Renal pelvis (tissue), 4 donors: ENCODE results near the gene TAF4. TPM values are rescaled to one million over a fixed set of nuclear protein-coding genes. Genes with fewer than 3 reads are reported as not detected.

Experiments
- DNase-seq: peaks from one replicate; pipeline ENCODE4 v3.0.0-alpha.2; 2013
- polyA plus RNA-seq, 3 donors: library from polyadenylated mRNA; unstranded; fragments of 120-200 nt; gene quantifications; one replicate each; pipeline ENCODE4 v1.2.1, GENCODE V29; 2013; ENCODE audit not compliant: insufficient read length in 3 of 3

TAF4 gene
- polyA plus RNA-seq, 3 donors = 19.6 to 20.4 (median 20.3) TPM

DNA sequence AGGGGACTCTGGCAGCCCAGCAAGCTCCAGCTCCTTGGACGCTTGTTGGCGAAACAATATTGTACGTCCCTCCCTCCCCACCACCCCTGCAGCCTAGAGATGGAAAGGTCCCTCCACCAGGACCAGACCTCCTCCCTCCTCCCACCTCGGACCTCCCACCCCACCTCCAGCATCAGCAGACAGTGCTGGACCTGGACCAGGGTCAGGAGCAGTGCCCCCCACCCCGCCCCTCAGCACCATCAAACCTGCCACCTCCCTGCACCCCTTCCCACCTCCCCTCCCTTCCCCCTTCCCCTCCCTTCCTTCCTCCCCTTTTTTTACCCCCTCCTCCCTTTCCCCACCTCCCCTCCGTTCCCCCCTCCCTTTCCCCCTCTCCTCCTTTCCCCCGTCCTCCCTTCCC, 98.4 kb downstream of the TAF4 start:
- no peak for DNase-seq

DNA sequence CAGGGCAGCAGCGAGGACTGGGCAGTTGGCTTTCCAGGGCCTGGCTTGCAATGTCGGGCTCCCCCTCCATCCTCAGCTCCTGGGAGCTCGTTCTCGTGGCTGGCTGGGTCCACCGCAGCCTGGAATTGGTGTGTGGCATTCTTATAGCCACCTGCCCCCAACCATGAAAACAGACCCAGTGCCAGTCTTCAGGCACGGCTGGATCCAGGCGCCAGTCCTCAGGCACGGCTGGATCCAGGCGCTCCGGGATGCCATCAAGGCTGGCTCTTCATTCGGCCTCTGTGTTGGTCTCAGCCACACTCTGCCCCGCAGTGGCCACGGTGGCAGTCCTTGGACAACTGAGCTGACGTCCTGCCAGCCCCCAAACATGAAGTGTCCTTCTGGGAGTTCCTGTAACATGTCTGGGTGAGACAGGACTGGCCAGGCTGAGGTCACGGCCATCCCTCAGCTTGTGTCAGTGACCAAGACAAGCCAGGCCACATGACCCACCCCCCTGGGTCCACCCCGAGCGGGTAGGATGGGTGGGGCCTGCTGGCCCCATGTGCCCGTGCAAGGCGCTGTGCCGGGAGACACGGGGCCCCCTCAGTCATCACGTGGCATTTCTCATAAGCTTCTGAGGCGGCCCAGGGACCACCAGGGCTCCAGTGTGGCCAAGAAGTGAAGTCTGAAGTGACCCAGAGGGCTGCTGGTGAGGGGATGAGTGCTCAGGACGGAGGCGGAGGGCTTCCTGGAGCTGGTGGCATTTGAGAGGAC, 99.0 kb downstream of the TAF4 start:
- no peak for DNase-seq

DNA sequence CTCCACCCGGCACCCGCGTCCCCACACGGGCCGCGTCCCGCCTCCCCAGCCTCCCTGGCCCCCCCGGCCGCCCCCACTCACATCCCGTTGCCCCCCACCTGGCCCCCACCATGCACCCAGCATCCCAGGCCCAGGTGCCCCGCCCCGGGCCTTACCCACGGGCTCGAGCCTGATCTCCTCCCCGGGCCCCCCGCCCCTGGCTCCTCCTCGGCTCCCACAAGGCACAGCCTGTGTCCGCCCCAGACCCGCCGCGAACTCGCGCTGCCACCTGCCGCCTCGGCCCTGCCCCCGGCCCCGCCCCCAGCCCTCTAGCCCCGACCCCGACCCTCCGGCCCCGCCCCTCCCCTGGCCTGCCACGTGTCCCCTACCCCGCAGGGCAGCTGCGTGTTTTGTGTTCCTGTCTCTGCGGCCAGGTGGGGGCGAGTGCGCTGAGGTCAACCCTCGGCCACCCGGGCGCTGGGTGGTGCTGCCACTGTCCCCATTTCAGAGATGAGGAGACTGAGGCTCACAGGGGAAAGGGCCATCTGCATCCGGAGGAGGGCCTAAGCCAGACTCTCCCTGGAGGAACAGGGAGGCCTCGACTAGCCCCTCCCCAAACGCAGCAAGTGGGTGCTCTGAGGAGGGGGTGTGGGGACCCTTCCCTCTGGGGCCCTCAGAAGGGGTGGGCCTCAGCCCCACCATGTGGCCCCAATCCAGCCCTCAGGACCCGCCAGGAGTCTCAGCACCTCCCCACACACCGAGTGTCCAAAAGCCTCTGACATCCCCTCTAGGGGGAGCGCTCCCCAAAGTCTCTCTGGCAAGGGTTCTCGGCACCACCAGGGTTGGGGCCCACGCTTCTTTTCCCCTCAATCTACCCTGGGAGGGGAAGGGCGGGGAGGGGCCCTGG, 99.8 kb downstream of the TAF4 start:
- DNase-seq = no peak

DNA sequence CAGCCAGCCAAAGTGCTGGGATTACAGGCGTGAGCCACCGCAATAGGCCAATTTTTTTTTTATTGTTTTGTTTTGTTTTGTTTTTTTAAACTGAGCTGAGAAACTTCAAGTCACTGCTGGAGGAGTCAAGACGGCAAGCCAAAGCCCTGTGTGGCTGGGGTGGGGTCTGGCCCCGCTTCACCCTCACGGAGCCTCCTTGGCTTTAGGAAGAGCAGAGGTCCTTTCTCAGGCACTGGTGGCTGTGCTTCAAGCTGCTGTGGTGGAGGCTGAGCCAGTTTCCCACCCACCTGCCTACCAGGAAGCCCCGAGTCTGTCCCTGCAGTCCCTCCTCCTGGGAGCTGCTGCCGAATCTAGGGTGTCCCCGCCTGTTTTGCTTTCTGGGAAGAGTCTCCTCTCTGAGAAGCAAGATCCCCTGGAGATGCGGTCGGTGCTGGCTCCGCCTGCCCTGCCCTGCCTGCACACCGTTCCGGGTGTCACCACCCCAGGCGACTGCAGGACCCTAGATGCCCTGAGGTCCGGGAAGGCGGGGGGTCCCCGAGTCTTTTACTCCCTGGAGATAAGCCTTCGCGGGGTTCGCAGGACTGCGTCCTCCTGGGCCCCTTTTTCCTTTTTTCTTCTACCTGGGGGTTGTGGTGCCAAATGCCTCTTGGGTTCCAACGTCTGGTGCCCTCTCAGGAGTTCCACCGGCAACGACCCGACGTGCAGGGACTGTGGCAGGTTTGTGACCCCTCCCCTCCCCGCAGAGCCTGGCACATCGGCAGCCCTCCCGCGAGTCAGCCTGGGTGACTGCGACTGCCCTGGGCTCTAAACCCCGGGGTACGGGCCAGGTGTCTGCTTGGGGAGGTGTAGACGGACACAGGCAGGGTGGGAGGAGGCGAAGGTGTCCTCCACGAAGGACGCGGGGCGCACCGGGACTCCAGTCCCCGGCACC, 100.7 kb downstream of the TAF4 start:
- no peak for DNase-seq

DNA sequence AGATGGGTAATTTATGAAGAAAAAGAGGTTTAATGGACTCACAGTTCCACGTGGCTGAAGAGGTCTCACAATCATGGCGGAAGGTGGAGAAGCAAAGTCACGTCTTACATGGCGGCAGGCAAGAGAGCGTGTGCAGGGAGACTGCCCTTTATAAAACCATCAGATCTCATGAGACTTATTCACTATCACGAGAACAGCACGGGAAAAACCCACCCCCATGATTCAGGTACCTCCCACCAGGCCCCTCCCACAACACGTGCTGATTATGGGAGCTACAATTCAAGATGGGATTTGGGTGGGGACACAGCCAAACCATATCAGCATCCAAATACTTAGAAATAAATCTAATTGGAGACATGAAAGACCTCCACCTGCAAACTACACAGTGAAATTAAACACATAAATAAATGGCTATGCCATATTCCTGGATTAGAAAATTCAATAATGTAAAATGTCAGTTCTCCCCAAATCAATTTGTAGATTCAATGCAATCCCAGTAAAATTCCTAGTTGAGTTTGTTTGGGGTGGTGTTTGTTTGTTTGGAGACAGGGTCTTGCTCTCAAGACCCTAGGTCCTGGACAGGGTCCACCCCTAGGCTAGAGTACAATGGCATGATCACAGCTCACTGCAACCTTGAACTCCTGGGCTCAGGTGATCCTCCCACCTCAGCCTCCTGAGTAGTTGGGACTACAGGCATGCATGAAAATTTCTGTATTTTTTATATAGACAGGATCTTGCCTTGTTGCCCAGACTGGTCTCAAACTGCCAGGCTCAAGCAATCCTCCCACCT, 101.6 kb downstream of the TAF4 start:
- no peak for DNase-seq

DNA sequence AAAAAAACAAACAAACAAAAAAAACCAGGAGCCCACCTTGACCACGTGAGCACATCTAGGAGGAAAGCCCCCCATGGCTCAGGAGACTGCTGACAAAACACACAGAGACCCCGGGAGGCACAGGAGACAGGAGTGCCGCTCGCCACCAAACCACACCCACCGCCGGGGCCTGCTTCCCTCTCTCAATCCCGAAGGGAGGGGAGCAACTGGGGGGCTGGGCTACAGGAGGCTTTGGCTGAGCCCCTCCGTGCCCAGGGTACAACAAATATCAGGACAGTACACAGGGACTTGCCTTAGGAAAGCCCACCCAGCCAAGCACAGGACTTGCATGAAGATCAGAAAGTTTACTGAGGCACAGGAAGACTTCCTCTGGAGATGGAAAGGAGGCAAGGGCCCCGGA, 102.5 kb downstream of the TAF4 start:
- DNase-seq = no peak

DNA sequence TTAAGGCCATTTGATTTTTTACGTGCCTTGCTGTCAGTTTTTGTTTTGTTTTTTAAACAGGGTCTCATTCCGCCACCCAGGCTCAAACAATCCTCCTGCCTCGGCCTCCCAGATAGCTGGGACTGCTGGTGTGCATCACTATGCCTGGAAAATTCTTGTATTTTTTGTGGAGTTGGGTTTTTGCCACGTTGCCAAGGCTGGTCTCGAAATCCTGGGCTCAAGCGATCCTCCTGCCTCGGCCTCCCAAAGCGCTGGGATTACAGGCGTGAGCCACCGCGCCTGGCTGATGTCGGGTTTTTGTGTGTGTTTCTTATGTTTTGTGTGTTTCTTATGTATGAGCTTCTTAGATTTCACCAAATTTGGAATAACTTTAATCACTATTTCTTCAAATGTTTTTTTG, 104.8 kb downstream of the TAF4 start:
- no peak for DNase-seq

DNA sequence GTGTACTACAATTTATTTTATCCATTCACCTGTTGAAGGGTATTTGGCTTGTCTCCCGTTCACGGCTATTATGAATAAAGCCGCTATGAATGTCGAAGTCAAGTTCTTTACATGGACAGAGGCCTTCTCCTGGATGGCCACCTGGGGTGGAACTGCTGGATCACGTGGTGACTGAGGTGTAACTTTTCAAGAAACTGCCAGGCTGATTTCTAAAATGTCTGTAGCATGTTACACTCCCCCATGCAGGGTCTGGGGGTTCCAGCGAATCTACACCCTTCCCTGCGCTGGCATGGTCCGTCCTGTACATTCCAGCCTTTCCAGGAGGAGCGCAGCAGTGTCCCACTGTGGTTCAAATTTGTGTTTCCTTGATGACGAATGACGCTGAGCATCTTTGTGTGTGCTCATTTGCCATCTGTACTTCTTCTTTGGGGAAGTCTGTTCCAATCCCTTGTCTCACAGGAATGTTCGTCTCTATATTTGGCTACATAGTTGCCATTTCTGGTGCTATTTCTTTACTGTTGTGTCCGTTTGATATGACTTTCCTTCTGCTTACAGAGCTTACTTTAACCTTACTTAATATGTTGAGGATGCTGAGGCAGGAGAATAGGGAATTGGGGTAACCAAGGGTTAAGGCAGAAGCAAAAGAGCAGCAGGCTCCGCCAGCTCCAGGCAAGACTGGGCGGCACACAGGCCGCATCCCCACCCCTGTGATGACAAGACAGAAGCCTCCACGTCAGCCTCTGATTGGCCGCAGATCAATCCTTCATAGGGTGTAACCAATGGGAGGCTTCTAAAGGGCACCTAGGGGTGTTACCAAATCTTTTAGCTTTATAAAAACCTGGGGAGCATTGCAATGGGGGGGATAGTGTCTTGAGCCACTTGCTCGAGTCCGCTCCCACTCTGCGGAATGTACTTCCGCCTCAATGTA, 106.6 kb downstream of the TAF4 start:
- no peak for DNase-seq

DNA sequence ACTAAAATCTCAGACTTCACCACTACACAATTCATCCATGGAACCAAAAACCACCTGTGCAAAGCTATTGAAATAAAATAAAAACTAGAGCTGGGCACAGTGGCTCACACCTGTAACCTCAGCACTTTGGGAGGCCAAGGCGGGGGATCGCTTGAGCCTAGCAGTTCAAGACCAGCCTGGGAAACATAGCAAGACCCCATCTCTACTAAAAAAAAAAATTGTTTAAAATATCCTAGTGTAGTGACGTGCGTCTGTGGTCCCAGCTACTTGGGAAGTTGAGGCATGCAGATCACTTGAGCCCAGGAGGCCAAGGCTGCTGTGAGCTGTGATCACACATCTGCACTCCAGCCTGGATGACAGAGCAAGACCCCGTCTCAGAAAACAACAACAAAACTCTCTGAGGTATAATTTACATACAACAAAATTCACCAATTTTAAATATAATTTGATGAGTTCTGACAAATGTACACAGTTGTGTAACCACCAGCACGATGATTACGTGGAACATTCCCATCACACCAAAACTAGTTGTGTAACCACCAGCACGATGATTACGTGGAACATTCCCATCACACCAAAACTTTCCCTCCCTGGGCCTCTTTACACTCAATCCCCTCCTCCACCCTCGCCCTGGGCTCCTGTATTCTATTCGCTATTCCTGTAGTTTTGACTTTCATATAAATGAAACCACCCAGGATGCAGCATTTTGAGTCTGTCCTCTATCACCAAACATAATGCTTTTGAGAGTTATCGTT, 107.5 kb downstream of the TAF4 start:
- no peak for DNase-seq

DNA sequence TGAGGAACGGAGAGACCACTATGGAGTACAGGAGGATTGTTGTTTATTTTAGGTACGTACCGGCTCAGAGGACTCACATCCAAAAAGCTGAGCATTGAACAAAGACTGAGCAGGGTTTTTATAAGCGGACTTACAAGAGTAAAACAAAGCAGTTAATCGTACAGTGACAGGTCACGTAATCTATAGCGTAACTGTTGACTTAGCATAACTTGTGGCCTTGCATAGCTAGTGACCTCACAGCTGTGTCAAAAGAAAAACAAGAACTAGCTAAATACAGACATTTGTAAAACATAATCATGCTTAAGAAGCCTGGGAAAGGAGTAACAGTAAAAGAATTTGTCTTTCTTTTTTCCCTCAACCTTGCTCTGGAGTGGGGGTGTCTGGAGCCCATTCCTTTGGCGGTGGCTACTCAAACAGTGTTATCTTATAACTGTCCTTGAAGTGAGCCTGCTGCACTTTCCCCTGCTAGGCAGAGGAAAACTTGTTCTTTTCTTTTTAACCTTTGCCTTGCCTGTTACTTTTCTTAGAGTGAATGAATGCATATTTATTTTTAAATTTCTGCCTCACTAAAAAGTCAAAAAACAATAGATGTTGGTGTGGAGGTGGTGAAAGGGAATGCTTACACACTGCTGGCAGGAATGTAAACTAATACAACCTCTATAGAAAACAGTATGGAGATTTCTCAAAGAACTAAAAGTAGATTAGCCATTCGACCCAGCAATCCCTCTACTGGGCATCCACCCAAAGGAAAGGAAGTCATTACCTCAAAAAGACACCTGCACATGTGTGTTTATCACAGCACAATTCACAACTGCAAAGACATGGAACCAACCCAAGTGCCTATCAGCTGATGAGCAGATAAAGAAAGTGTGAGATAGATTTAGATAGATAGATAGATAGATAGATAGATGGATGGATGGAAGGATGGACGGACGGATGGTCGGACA, 109.0 kb downstream of the TAF4 start:
- DNase-seq = no peak

DNA sequence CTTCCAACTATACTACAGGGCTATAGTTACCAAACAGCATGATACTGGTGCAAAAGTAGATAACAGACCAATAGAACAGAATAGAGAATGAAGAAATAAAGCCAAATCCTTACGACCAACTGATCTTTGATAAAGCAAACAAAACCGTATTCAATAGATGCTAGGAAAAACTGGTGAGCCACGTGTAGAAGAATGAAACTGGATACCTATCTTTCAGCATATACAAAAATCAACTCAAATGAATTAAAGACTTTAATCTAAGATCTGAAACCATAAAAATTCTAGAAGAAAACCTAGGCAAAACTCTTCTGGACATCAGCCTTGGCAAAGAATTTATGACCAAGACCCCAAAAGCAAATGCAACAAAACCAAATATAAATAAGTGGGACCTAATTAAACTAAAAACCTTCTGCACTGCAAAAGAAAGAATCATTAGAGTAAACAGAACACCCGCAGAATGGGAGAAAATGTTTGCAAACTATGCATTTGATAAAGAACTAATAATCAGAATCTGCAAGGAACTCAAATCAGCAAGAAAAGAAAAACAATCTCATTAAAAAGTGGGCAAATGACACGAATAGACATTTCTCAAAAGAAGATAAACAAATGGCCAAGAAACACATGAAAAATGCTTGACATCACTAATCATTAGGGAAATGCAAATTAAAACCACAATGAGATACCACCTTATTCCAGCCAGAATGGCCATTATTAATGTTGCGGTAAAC, 109.8 kb downstream of the TAF4 start:
- no peak for DNase-seq

DNA sequence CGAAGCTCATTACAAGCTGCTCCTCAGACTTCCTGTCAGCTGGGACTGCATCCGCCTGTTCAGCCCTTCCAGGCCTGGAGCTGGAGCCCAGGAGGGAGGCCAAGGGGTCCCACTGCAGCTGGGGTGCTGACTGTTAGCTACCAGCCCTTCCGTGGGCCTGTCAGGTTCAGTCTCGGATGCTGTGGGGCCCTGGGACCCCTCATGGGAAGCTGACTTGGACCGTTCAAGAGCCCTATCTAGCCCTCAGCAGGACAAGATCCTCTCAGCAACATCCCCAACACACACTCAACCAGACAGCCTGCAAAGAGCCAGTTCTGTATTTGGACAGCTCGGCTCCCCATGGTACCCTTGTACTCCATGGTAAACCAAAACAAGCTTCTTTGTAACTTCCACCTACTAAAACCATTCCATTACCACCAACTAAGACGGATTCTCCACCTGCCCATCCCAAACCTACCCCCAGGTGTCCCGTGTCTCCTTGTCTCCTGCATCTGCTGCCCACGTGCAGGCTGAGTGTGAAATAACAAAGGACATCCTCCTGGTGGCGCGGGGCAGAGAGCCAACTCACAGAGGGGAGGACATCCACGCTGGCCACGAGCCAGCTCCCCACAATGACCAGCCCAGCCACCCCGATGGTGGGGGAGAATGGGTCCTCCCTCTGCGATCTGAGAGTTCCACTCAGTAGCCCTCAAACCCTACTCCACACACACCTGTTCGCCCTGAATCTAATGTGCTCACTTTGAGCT, 111.2 kb downstream of the TAF4 start:
- no peak for DNase-seq

DNA sequence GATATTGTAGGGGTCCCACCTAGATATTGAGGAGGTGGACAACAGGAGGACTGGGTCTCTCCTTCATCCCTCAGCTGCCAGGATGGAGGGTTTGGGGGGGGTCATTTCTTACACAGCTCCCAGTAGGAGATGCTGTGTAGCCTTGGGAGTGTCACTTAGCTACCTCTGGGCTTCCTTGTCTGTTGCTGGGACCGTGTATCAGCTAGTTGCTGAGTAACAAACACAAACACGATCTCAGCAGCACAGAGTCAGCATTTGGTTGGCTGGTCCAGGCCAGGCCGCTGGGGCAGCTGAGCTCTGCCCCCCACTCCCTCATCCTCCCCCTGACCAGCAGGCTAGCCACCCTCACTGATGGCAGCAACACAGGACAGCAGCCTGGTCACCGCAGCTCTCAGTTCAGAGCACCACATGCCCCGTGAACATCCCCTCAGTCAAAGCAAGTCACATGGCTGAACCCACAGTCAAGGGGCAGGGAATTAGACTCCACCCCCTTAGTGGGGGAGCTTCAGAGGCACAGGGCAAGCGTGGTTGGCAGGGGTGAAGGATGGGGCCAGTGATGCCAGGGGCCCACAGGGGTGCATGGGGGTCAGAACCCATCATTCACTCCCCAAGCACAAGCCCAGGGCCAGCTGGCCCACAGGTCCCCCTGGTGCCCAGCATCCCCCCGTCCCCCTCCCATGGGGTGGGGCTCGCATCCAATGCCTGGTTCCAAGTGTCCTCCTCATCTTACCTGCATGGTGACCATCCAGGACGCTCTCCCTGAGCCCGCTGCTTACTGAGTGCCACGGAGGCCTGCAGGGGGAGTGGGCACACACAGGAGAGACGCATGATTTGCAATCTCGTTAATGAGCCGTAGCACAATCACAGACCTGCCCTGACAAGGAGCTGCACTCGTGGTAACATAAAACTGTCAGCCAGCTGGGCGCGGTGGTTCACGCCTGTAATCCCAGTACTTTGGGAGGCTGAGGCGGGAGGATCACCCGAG, 112.4 kb downstream of the TAF4 start:
- peak; percentile 35 for DNase-seq

DNA sequence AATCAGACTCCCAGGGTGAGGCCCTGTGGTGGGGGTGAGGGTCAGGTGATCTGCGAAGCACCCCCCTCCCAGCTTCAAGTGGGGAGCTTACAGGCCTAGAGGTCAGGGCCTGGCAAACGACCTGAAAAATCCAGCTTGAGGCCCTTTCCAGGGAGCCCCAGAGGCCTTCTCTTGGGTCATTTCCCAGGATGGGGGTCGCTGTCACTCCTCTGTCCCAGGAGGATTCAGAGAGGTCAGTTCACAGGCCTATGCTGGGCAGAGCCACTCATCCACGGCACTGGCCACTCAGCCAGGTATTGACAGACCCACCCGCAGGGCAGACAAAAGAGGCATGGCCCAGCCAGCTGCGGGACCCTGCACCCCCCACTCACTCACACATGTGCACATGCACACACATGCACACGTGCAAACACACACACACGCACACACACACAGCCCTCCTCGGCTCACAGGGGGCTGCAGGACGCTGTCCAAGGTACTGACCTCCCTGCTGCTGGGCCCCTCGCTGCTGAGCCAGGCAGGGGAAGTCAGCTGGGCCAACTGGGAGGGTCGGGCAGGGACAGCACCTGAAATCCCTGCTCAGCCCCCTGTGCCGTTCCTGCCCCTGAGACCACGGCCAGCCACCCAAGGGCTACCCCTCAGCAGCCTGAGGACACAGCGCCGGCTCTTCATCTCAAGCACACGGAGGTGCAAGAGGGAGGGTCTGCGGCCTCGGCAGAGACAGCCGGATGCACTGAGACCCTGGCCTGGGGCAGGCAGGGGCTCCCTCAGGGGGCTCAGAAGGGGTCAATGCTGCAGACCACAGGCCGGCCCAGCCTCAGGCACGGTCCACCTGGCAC, 113.8 kb downstream of the TAF4 start:
- peak; percentile 87 for DNase-seq
